GM12874 (cell line): ENCODE measurements around the gene IL1A.

Source experiments
- TF ChIP-seq, protein P1 (sequence below): IDR thresholded peaks from 2 replicates; pipeline ENCODE4 v1.5.1; 2011; ENCODE audit warnings: low read depth, mild to moderate bottlenecking, control low read depth, low read length, moderate library complexity; ENCODE audit not compliant: insufficient read depth

The IL1A gene

GRCh38 chr2:112813280-112813966 lies 29.1 kb upstream of the IL1A start:
- TF ChIP-seq, protein P1, sequence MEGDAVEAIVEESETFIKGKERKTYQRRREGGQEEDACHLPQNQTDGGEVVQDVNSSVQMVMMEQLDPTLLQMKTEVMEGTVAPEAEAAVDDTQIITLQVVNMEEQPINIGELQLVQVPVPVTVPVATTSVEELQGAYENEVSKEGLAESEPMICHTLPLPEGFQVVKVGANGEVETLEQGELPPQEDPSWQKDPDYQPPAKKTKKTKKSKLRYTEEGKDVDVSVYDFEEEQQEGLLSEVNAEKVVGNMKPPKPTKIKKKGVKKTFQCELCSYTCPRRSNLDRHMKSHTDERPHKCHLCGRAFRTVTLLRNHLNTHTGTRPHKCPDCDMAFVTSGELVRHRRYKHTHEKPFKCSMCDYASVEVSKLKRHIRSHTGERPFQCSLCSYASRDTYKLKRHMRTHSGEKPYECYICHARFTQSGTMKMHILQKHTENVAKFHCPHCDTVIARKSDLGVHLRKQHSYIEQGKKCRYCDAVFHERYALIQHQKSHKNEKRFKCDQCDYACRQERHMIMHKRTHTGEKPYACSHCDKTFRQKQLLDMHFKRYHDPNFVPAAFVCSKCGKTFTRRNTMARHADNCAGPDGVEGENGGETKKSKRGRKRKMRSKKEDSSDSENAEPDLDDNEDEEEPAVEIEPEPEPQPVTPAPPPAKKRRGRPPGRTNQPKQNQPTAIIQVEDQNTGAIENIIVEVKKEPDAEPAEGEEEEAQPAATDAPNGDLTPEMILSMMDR, result no peak

GRCh38 chr2:112812318-112813267 lies 28.3 kb upstream of the IL1A start:
- TF ChIP-seq, protein P1, result no peak

GRCh38 chr2:112811841-112812306 lies 27.6 kb upstream of the IL1A start:
- TF ChIP-seq, protein P1, result no peak

DNA sequence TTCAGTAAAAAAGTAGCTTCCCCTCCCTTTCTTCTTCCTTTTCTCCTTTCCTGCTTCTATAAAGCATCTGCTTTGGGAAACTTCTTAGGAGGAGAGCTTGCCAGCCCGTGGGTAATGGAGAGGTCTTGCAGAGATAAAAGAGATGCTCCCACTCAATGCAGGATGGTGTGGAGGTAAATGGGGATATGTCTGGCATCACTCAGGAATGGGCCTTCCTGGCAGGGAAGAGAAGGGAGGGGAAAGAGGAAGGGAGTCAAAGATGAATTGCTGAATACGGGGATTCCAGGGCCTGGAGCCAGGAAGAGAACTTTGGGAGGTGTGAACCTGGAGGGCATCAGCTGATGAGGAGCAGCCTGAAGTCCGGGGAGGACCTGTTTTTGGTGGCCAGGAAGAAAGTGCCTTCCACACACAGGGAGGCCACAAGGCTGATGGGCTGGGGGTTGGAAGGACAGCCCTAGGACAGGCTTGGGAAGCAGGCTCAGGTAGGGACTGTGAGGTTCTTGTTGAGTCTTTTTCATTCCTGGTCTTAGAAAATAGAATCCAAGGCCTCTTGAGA lies 27.1 kb upstream of the IL1A start:
- TF ChIP-seq, protein P1, result no peak

DNA sequence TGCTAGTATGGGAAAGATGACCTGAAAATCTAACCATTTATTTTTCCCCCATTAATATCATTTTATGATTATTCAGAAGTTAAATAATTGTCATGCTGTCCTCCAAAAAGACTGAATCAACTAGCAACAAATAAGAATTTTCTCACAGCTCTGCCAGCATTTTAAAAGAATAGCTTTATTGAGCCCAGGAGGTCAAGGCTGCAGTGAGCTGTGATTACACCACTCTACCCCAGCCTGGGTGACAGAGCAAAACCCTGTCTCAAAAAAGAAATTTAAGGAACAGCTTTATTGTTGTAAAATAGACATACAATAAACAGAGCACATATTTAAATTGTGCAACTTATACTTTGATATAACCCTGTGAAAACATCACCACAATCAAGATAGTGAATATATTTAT lies 24.8 kb upstream of the IL1A start:
- TF ChIP-seq, protein P1, result no peak

- TF ChIP-seq, protein P1, result no peak
These were observed 23.0 kb upstream of the IL1A start for GRCh38 chr2:112807233-112807807.

DNA sequence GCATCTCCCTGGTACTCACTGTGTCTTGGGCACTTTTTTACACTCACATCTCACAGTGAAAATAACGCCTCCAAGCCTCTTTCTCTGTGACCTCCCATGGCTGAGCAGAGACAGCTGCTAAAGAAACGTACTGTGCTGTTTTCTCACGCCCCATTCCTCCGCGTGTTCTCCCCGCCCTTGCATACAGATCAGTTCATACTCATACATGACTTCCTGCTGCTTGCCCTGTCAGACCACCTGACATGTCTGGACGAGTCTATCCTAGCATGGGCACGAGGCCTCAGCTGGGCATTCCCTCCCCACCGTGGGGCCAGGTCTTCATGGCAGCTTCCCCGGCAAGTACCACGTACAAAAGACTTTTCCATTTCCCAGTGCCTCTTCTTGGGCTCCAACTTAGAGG lies 21.2 kb upstream of the IL1A start:
- TF ChIP-seq, protein P1, result no peak
